Chondrocyte (in vitro differentiated cells): ENCODE data around the gene PDGFRB. TPM values are rescaled to one million over a fixed set of nuclear protein-coding genes. Genes with fewer than 3 reads are reported as not detected.
A peak's percentile ranks its signal among the peaks of the same experiment; 100 is the strongest.

Experiments
- DNase-seq: peaks from one replicate; pipeline ENCODE4 v3.0.0; 2021; ENCODE audit warnings: mixed read lengths, low spot score
- H3K27ac Mint-ChIP-seq: one replicate; pipeline ENCODE4 v1.8.0; 2021; ENCODE audit warnings: mild to moderate bottlenecking, moderate library complexity, mixed read lengths; ENCODE audit not compliant: unreplicated experiment
- H3K27me3 Mint-ChIP-seq: 2 replicates; pipeline ENCODE4 v1.8.0; 2021; ENCODE audit warnings: low read depth, mixed read lengths
- H3K36me3 Mint-ChIP-seq: 2 replicates; pipeline ENCODE4 v1.8.0; 2021; ENCODE audit warnings: low read depth, mixed read lengths
- H3K4me1 Mint-ChIP-seq: 2 replicates; pipeline ENCODE4 v1.8.0; 2021; ENCODE audit warnings: low read depth, mild to moderate bottlenecking, mixed read lengths
- H3K4me3 Mint-ChIP-seq: one replicate; pipeline ENCODE4 v1.8.0; 2021; ENCODE audit warnings: mild to moderate bottlenecking, moderate library complexity, mixed read lengths; ENCODE audit not compliant: unreplicated experiment
- H3K9me3 Mint-ChIP-seq: 2 replicates; pipeline ENCODE4 v1.8.0; 2021; ENCODE audit warnings: low read depth, mixed read lengths
- CTCF ChIP-seq: fragments of 200-600 bp; sonication (generic); IDR thresholded peaks from 2 replicates; pipeline ENCODE4 v1.5.0; 2021; ENCODE audit warnings: antibody characterized with exemption, mild to moderate bottlenecking, moderate library complexity
- total RNA-seq: library from RNA; stranded (reverse); gene quantifications from 3 replicates; pipeline ENCODE4 v1.2.1, GENCODE V29; 2021

The PDGFRB gene
- total RNA-seq, 1 donor from 2014 or later, result 499 TPM

- TF ChIP-seq CTCF, result no peak
- Mint-ChIP-seq H3K4me3 (no peak overlapping the region), H3K4me1 (peaks cover 14% of the 10 kb centered on the region), H3K27me3 (no peaks in the 10 kb centered on the region), H3K36me3 (peaks cover 59% of the 10 kb centered on the region), H3K27ac (peak overlapping the region; percentile 37), H3K9me3 (no peaks in the 10 kb centered on the region)
- DNase-seq, result peak; percentile 48
Measured at GRCh38 chr5:150121448-150122157, 34.0 kb downstream of the PDGFRB start.

- H3K27ac Mint-ChIP-seq, result peak overlapping the region; percentile 27
- no peak for DNase-seq
- no peaks in the 10 kb centered on the region for H3K9me3 Mint-ChIP-seq
- H3K27me3 Mint-ChIP-seq, result no peaks in the 10 kb centered on the region
- no peak for TF ChIP-seq CTCF
- peaks cover 56% of the 10 kb centered on the region for H3K36me3 Mint-ChIP-seq
- H3K4me1 Mint-ChIP-seq, result peaks cover 14% of the 10 kb centered on the region
- H3K4me3 Mint-ChIP-seq, result no peak overlapping the region
Measured at GRCh38 chr5:150120617-150121447, 34.8 kb downstream of the PDGFRB start.

- Mint-ChIP-seq H3K4me1 (peaks cover 14% of the 10 kb centered on the region), H3K9me3 (no peaks in the 10 kb centered on the region), H3K27ac (peak overlapping the region; percentile 8), H3K4me3 (no peak overlapping the region), H3K27me3 (no peaks in the 10 kb centered on the region), H3K36me3 (peaks cover 51% of the 10 kb centered on the region)
- DNase-seq, result peak; percentile 60
- no peak for TF ChIP-seq CTCF
Measured at GRCh38 chr5:150120062-150120441, 35.6 kb downstream of the PDGFRB start.

- Mint-ChIP-seq H3K9me3 (no peaks in the 10 kb centered on the region), H3K4me3 (no peak overlapping the region), H3K36me3 (peaks cover 51% of the 10 kb centered on the region), H3K27ac (peak overlapping the region; percentile 8), H3K27me3 (no peaks in the 10 kb centered on the region), H3K4me1 (peaks cover 17% of the 10 kb centered on the region)
- no peak for DNase-seq
- TF ChIP-seq CTCF, result no peak
Measured at GRCh38 chr5:150119421-150120061, 36.1 kb downstream of the PDGFRB start.

GRCh38 chr5:150118561-150119229 is 37.0 kb downstream of the PDGFRB start:
- Mint-ChIP-seq H3K4me3 (no peak overlapping the region), H3K36me3 (peaks cover 52% of the 10 kb centered on the region), H3K4me1 (peaks cover 24% of the 10 kb centered on the region), H3K27ac (peak overlapping the region; percentile 36), H3K9me3 (no peaks in the 10 kb centered on the region), H3K27me3 (no peaks in the 10 kb centered on the region)
- TF ChIP-seq CTCF, result no peak
- DNase-seq, result no peak
